Fibroblast of the aortic adventitia (primary cell): ENCODE data around the gene POLH. TPM values are rescaled to one million over a fixed set of nuclear protein-coding genes. Genes with fewer than 3 reads are reported as not detected.
"Not testable (repeated sequence)": the region's sequence is repeated elsewhere in the genome, so short reads cannot be mapped to it uniquely, and the experiment has no call there.

Source experiments
- DNase-seq: peaks from one replicate; pipeline ENCODE4 v3.0.0-alpha.2; 2010; ENCODE audit warnings: low read depth
- H3K4me3 ChIP-seq: 2 replicates; pipeline ENCODE4 v1.5.1; 2011; ENCODE audit warnings: low read depth, mild to moderate bottlenecking, control low read depth, low read length, moderate library complexity
- total RNA-seq: library from RNA; depleted of rRNA; stranded (reverse); fragments of >200 nt; gene quantifications from 2 replicates; pipeline ENCODE4 v1.2.3, GENCODE V29; 2012; ENCODE audit warnings: low replicate concordance
- TF ChIP-seq, protein P1 (sequence below): IDR thresholded peaks from 2 replicates; pipeline ENCODE4 v1.5.1; 2011; ENCODE audit warnings: mild to moderate bottlenecking, low read length, control low read depth, inconsistent platforms; ENCODE audit not compliant: insufficient read depth

POLH gene
- total RNA-seq, 1 donor, result 30.6 TPM

- TF ChIP-seq, protein P1, sequence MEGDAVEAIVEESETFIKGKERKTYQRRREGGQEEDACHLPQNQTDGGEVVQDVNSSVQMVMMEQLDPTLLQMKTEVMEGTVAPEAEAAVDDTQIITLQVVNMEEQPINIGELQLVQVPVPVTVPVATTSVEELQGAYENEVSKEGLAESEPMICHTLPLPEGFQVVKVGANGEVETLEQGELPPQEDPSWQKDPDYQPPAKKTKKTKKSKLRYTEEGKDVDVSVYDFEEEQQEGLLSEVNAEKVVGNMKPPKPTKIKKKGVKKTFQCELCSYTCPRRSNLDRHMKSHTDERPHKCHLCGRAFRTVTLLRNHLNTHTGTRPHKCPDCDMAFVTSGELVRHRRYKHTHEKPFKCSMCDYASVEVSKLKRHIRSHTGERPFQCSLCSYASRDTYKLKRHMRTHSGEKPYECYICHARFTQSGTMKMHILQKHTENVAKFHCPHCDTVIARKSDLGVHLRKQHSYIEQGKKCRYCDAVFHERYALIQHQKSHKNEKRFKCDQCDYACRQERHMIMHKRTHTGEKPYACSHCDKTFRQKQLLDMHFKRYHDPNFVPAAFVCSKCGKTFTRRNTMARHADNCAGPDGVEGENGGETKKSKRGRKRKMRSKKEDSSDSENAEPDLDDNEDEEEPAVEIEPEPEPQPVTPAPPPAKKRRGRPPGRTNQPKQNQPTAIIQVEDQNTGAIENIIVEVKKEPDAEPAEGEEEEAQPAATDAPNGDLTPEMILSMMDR, result no peak
- H3K4me3 ChIP-seq, result no peak overlapping the region
- DNase-seq, result no peak
Observed at GRCh38 chr6:43547222-43547621, 28.8 kb upstream of the POLH start.

GRCh38 chr6:43557620-43558019, 18.4 kb upstream of the POLH start:
- H3K4me3 ChIP-seq, DNase-seq: not testable (repeated sequence)

DNA sequence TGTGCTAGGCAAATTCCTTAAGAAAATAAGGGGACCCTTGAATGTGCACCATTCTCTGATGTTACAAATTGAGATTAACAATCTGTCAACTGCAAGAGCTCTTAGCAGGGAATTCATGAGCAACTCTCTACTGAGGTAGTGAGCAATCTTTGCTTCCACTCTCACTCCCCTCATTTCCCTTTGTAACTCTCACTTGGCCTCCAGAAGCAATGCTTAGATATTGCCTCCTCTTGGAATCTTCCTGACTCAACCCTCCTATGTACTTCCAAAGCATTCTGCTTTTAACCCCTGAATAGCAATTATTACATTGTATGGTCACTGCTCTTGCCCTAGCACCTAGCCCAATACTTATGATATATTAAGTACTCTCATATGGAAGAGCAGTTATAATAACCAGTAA, 16.7 kb upstream of the POLH start:
- DNase-seq, result no peak
- TF ChIP-seq, protein P1, result no peak
- no peak overlapping the region for H3K4me3 ChIP-seq

DNA sequence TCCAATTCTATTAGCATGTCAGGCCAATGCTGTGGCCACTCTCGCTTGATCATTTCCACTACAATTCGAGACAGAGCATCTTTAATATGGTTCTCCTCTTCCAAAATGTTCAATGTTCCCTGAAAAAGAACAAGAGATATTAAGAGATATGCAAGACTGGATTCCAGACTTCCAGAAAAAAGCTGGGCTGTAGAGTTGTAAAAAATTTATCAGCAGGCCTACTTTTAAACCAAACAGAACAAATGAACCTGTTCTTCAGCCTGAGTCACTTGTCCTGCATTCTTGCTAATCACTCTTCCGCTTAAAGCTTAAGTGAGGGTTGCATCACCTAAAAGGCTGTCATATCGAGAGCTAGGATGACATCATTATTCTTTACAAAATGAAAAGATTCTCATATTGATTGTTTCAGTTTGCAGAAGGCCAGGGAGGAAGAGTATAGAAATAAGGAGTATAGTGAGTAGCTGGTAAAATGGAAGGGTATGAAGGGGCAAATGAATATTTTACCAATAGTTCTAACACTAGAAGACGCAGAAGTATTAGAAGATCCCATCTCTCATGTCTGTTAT, 5.0 kb upstream of the POLH start:
- no peak overlapping the region for H3K4me3 ChIP-seq
- no peak for DNase-seq

GRCh38 chr6:43572015-43572414, 4.0 kb upstream of the POLH start:
- DNase-seq, result no peak
- TF ChIP-seq, protein P1, result no peak
- no peak overlapping the region for H3K4me3 ChIP-seq

More for the DNA sequence above, 5.0 kb upstream of the POLH start:
- TF ChIP-seq, protein P1, result no peak

- DNase-seq, result no peak
- TF ChIP-seq, protein P1, result no peak
- peak overlapping the region; percentile 97 for H3K4me3 ChIP-seq
Observed at GRCh38 chr6:43575105-43575771, 747 bp upstream of the POLH start.

GRCh38 chr6:43578748-43579147, 2.8 kb downstream of the POLH start:
- no peak overlapping the region for H3K4me3 ChIP-seq
- no peak for DNase-seq
- TF ChIP-seq, protein P1, result no peak
